Small intestine (tissue), 16 donors: ENCODE results near the gene ADAM30. TPM values are rescaled to one million over a fixed set of nuclear protein-coding genes. Genes with fewer than 3 reads are reported as not detected.

Experiments
- DNase-seq, 2 donors: peaks; one replicate each; pipeline versions ENCODE4 v3.0.0 to v3.0.0-alpha.2; 2013
- FAIRE-seq: peaks from 2 replicates; lab custom pipeline; 2012; peaks lifted over from hg19 to GRCh38; lab: Jason Lieb, UNC
- H3K27ac ChIP-seq, 3 donors: one replicate each; pipeline ENCODE4 v1.5.1; 2013; ENCODE audit warnings: low read length in 2 of 3, mild to moderate bottlenecking in 2 of 3, control low read depth in 1 of 3, inconsistent platforms in 1 of 3, low read depth in 1 of 3, moderate library complexity in 1 of 3
- H3K27me3 ChIP-seq, 3 donors: one replicate each; pipeline ENCODE4 v1.6.1; 2013; ENCODE audit warnings: low read length in 3 of 3, inconsistent platforms in 1 of 3; ENCODE audit not compliant: control insufficient read depth in 3 of 3, insufficient read depth in 3 of 3
- H3K36me3 ChIP-seq, 3 donors: one replicate each; pipeline ENCODE4 v1.6.1; 2013; ENCODE audit warnings: low read length in 3 of 3, inconsistent platforms in 1 of 3, low read depth in 1 of 3, mild to moderate bottlenecking in 1 of 3, moderate library complexity in 1 of 3; ENCODE audit not compliant: control insufficient read depth in 3 of 3, insufficient read depth in 2 of 3
- H3K4me1 ChIP-seq, 3 donors: one replicate each; pipeline ENCODE4 v1.6.1; 2013; ENCODE audit warnings: low read length in 2 of 3, inconsistent platforms in 1 of 3, low read depth in 1 of 3, mild to moderate bottlenecking in 1 of 3, moderate library complexity in 1 of 3; ENCODE audit not compliant: control insufficient read depth in 3 of 3, insufficient read depth in 2 of 3
- H3K4me3 ChIP-seq, 3 donors: one replicate each; pipeline ENCODE4 v1.5.1; 2013; ENCODE audit warnings: low read length in 3 of 3, control low read depth in 1 of 3, inconsistent platforms in 1 of 3, low read depth in 1 of 3, mild to moderate bottlenecking in 1 of 3, moderate library complexity in 1 of 3
- H3K9me3 ChIP-seq, 2 donors: one replicate each; pipeline ENCODE4 v1.6.1; 2013; ENCODE audit warnings: low read depth in 1 of 2, low read length in 1 of 2; ENCODE audit not compliant: control insufficient read depth in 2 of 2, insufficient read depth in 1 of 2
- WGBS, 3 donors: extraction: QIAGEN DNeasy Blood & Tissue Kit; methylation state at CpG; one replicate each; pipeline ENCODE4 v1.1.7; 2013; 5-methylcytosine and 5-hydroxymethylcytosine counted together
- long read RNA-seq, 10 donors: transcript quantifications; one replicate each; lab custom pipeline, GENCODE V29; 2026
- polyA plus RNA-seq, 4 donors: library from polyadenylated mRNA; stranded (reverse) in 3 of 4; unstranded in 1 of 4; fragments of 200-250 nt in 3 of 4; fragments of 120-200 nt in 1 of 4; gene quantifications; one replicate each; pipeline versions ENCODE4 v1.2.1 to v1.2.3, GENCODE V29; 2013
- donor health status: healthy with polysubstance abuse.
- donor health status: control.
- donor health status: control.
- donor health status: Bipolar disorder and iron deficiency.
- donor health status: healthy.

The ADAM30 gene
- not detected for polyA plus RNA-seq
- long read RNA-seq, donor 1: 0 reads
- long read RNA-seq, donor 2: 0 reads
- long read RNA-seq, donor 3: 0 reads
- long read RNA-seq, donor 4: 0 reads
- long read RNA-seq, donor 5: 0 reads
- long read RNA-seq, donor 6: 0 reads
- long read RNA-seq, donor 7: 0 reads
- long read RNA-seq, donor 8: 0 reads
- long read RNA-seq, donor 9: 0 reads
- long read RNA-seq, donor 10: 0 reads

DNA sequence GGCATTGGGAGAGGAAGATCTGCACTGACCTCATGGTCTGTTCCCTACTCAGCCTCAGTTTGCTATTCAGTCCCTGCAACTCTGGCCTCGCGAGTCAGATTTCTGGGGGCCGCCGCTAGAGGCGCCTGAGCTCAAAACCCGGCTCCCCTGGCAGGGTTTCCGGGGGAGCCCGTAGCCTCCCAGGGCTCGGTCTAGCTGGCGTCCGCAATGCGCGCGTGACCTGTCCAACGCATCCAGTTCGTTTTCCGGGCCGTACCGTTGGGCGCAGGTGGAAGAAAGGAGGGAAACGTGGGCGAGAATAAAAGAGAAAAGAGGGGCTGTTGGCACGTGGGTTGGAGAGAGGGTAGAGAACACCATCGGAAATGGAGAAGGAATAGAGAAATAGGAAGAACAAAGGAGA is at the start of gene ADAM30:
ADAM30 (minus strand) TSS at position 213 of the 400 bp plus-strand sequence; CDS start at position 34, 179 bp downstream.
- FAIRE-seq (no peak), DNase-seq (no peak)
- Histone ChIP-seq H3K27me3 (no peaks in the 10 kb centered on the region), H3K27ac (no peak within 1 kb of the TSS), H3K9me3 (no peaks in the 10 kb centered on the region), H3K36me3 (no peaks in the 10 kb centered on the region), H3K4me1 (no peaks in the 10 kb centered on the region), H3K4me3 (no peak within 1 kb of the TSS)
- 66 to 85% (median 85%) methylated on average over 24 of the region's 24 CpGs for WGBS, 3 donors

DNA sequence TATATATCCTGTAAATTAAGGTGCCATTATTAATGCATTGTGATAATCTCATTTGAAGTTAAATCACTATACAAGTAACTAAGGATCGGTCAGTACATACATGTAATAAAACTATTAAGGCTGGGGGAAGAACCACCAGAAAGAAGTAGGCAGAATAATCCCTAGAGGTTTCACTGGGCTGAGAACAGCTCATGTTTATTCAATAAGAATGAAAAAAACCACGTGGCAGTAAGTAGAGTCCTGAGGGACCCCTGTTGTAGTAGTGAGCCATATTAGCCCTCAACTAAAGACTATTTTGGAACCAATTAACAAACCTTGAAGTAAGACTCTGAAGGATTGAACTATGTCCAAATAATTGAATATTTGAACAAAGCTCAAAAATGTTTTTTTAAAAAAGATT is 46.9 kb upstream of the ADAM30 start:
- no peak overlapping the region for H3K4me3 ChIP-seq
- no peaks in the 10 kb centered on the region for H3K4me1 ChIP-seq
- H3K27ac ChIP-seq: no peak overlapping the region
- 52 to 62% (median 60%) methylated on average over 2 of the region's 2 CpGs for WGBS, 3 donors
- no peaks in the 10 kb centered on the region for H3K9me3 ChIP-seq
- H3K36me3 ChIP-seq: peaks cover 0 to 5% (median 0%) of the 10 kb centered on the region in 3 donors
- FAIRE-seq: no peak
- DNase-seq: no peak
- H3K27me3 ChIP-seq: no peaks in the 10 kb centered on the region

DNA sequence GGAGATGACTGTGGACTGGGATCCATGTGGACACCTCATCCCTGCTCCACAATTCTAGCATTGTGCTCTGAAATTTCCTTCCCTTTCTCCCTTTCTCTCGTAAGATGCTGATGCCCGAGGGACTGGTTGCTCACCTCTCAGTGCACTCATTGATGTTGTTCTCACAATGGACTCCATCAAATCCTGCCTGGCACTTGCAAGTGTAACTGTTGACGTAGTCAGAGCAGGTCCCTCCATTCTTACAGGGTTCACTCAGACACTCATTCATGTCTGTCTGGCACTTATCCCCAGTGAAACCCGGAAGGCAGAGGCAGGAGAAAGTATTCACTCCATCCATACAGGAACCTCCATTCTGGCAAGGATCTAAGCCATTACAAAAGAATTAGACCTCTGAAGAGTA is 45.1 kb upstream of the ADAM30 start:
- Histone ChIP-seq H3K4me1 (no peaks in the 10 kb centered on the region), H3K9me3 (no peaks in the 10 kb centered on the region), H3K27ac (no peak overlapping the region), H3K36me3 (peaks cover 0 to 9% (median 3%) of the 10 kb centered on the region in 3 donors), H3K4me3 (no peak overlapping the region), H3K27me3 (no peaks in the 10 kb centered on the region)
- DNase-seq (no peak), FAIRE-seq (no peak)
- WGBS, 3 donors: 88 to 96% (median 88%) methylated on average over 4 of the region's 4 CpGs

DNA sequence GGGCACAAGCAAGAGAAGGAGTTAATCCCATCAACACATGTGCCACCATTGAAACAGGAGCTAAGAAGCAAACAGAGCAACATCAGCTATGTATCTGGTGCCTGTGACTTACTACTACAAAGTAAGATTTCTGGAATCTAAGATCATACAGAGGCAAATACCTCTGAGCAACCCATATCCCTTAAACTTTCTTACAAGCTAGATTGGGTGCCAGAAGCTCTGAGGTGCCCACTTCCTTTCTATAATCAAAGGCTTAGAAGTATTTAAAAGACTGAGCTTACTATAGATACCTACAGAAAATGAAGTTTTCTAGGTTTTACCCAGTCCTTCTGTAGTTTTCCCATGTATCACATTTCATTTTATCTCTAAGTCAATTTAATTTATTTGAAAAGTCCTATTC is 44.4 kb upstream of the ADAM30 start:
- FAIRE-seq (no peak), DNase-seq (no peak)
- H3K4me3 ChIP-seq: no peak overlapping the region
- no peaks in the 10 kb centered on the region for H3K27me3 ChIP-seq
- H3K36me3 ChIP-seq: peaks cover 0 to 11% (median 3%) of the 10 kb centered on the region in 3 donors
- H3K4me1 ChIP-seq: no peaks in the 10 kb centered on the region
- H3K27ac ChIP-seq: no peak overlapping the region
- H3K9me3 ChIP-seq: no peaks in the 10 kb centered on the region

DNA sequence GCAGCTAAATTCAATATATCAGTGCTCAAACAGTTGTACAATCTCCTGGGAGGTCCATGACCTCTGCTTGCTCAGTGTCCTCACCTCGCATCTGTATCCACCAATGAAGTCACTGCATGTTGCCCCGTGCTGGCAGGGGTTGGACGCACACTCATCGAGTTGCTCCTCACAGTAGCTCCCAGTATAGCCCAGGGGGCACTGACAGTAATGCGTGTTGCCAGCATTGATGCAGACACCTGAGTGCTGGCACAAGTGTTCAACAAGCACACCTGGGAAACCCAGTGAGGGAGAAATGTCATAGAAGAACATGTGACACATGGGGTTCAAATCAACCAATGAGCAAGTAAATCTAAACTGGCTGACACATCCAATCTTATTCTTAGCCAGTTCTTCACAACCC is 40.9 kb upstream of the ADAM30 start:
- FAIRE-seq: no peak
- Histone ChIP-seq H3K27ac (no peak overlapping the region), H3K27me3 (no peaks in the 10 kb centered on the region), H3K4me1 (no peaks in the 10 kb centered on the region), H3K4me3 (no peak overlapping the region), H3K36me3 (peaks cover 2 to 18% (median 5%) of the 10 kb centered on the region in 3 donors), H3K9me3 (peaks cover 0 to 8% of the 10 kb centered on the region in 2 donors)
- WGBS, 3 donors: 96 to 98% (median 97%) methylated on average over 5 of the region's 5 CpGs
- no peak for DNase-seq

DNA sequence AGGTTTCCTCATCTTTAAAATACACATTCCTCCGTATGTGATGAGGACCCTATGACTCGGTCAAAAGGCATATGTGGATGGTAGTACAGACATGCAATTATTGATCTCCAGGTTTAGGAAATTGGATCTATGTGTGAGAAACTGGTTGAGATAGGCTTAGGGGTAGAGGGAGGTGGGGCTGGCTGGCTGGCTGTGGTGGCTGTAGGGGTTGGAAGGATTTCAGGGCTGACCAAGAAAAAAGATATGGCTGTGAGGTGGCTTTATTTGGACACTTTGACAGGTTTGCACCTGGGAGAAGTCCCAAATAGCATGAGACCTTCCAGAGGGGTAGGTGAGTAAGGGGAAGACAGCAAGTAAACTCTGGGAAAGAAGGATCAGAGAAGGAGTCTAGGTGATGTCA is 39.6 kb upstream of the ADAM30 start:
- peaks cover 2 to 18% (median 5%) of the 10 kb centered on the region in 3 donors for H3K36me3 ChIP-seq
- DNase-seq: no peak
- 95 to 98% (median 96%) methylated on average over 2 of the region's 2 CpGs for WGBS, 3 donors
- H3K4me1 ChIP-seq: no peaks in the 10 kb centered on the region
- H3K27me3 ChIP-seq: no peaks in the 10 kb centered on the region
- H3K4me3 ChIP-seq: no peak overlapping the region
- H3K27ac ChIP-seq: no peak overlapping the region
- H3K9me3 ChIP-seq: peaks cover 0 to 8% of the 10 kb centered on the region in 2 donors
- no peak for FAIRE-seq

DNA sequence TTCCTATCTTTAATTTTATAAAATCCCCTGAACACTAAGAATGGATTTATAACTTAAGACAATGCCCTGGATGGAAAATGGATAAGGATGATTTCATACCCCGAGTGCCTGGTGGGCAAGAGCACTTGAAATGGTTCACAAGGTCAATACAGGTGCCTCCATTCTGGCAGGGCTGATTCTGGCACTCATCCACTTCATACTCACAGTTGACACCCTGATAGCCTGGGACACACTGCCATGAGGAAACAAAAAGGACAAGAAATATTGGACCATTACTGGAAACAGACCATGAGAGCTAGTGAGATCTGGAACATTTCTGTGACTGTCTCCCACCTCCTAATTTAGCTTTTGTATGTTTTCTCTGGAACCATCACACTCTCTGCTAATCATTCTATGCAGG is 39.1 kb upstream of the ADAM30 start:
- H3K36me3 ChIP-seq: peaks cover 2 to 16% (median 5%) of the 10 kb centered on the region in 3 donors
- no peaks in the 10 kb centered on the region for H3K27me3 ChIP-seq
- H3K9me3 ChIP-seq: peaks cover 0 to 8% of the 10 kb centered on the region in 2 donors
- FAIRE-seq (no peak), DNase-seq (no peak)
- H3K27ac ChIP-seq: no peak overlapping the region
- no peak overlapping the region for H3K4me3 ChIP-seq
- 71 to 92% (median 88%) methylated on average over 1 of the region's 1 CpG for WGBS, 3 donors
- H3K4me1 ChIP-seq: no peaks in the 10 kb centered on the region

DNA sequence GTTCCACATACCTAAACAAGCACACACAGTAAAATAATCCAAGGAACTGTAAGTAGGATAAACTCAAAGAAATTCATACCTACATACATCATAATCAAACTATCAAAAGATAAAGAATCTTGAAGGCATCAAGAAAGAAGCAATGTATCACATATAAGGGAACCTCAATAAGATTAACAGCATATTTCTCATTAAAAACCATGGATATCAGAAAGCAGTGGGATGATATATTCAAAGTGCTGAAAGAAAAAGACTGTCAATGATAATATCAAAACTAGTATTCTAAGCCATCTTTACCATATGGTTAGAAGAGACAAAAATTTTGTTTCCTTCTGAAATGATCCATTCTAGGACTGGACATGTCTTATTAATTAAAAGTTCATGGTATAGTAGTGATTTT is 37.1 kb upstream of the ADAM30 start:
- DNase-seq (no peak), FAIRE-seq (no peak)
- no peak overlapping the region for H3K27ac ChIP-seq
- peaks cover 2 to 19% (median 9%) of the 10 kb centered on the region in 3 donors for H3K36me3 ChIP-seq
- H3K4me3 ChIP-seq: no peak overlapping the region
- H3K9me3 ChIP-seq: peaks cover 0 to 8% of the 10 kb centered on the region in 2 donors
- no peaks in the 10 kb centered on the region for H3K4me1 ChIP-seq
- H3K27me3 ChIP-seq: no peaks in the 10 kb centered on the region
